WTC11 (cell line): Measurements from ENCODE around the gene CLK3. TPM values are rescaled to one million over a fixed set of nuclear protein-coding genes. Genes with fewer than 3 reads are reported as not detected.

Experiments
- CREB1 ChIP-seq: sonication (generic); formaldehyde crosslinking; IDR thresholded peaks from 2 replicates; pipeline ENCODE4 v1.8.0; 2023; ENCODE audit warnings: mild to moderate bottlenecking, missing genetic modification reagents
- E2F5 ChIP-seq: sonication (generic); formaldehyde crosslinking; IDR thresholded peaks from 2 replicates; pipeline ENCODE4 v1.8.1; 2022; ENCODE audit warnings: mild to moderate bottlenecking, moderate library complexity, missing genetic modification reagents
- ELF4 ChIP-seq: sonication (generic); formaldehyde crosslinking; IDR thresholded peaks from 2 replicates; pipeline ENCODE4 v1.8.1; 2022; ENCODE audit warnings: low read depth, mild to moderate bottlenecking, moderate library complexity, missing genetic modification reagents
- ESRRA ChIP-seq: sonication (generic); formaldehyde crosslinking; IDR thresholded peaks from 2 replicates; pipeline ENCODE4 v1.8.1; 2022; ENCODE audit warnings: mild to moderate bottlenecking, missing genetic modification reagents, borderline replicate concordance
- HMGA2 ChIP-seq: fragments of 250-450 bp; sonication (Bioruptor Pico); IDR thresholded peaks from 2 replicates; pipeline ENCODE4 v1.4.0; 2021; ENCODE audit warnings: mild to moderate bottlenecking, moderate library complexity
- MLX ChIP-seq: sonication (generic); formaldehyde crosslinking; IDR thresholded peaks from 2 replicates; pipeline ENCODE4 v1.8.1; 2023; ENCODE audit warnings: mild to moderate bottlenecking, missing genetic modification reagents, moderate library complexity
- PRDM15 ChIP-seq: sonication (generic); formaldehyde crosslinking; IDR thresholded peaks from 2 replicates; pipeline ENCODE4 v1.8.0; 2022; ENCODE audit warnings: missing genetic modification reagents
- STAT6 ChIP-seq: sonication (generic); formaldehyde crosslinking; conservative IDR thresholded peaks from 2 replicates; pipeline ENCODE4 v1.8.1; 2023; ENCODE audit warnings: mild to moderate bottlenecking, low read depth, missing genetic modification reagents, moderate library complexity
- TEAD1 ChIP-seq: sonication (generic); formaldehyde crosslinking; IDR thresholded peaks from 2 replicates; pipeline ENCODE4 v1.8.0; 2022; ENCODE audit warnings: mild to moderate bottlenecking, missing genetic modification reagents
- TEAD4 ChIP-seq: sonication (generic); formaldehyde crosslinking; IDR thresholded peaks from 2 replicates; pipeline ENCODE4 v1.8.0; 2022; ENCODE audit warnings: mild to moderate bottlenecking, missing genetic modification reagents
- ZBTB21 ChIP-seq: sonication (generic); formaldehyde crosslinking; IDR thresholded peaks from 2 replicates; pipeline ENCODE4 v1.8.1; 2023; ENCODE audit warnings: mild to moderate bottlenecking, missing genetic modification reagents, borderline replicate concordance
- ZBTB43 ChIP-seq: sonication (generic); formaldehyde crosslinking; IDR thresholded peaks from 2 replicates; pipeline ENCODE4 v1.8.1; 2023; ENCODE audit warnings: mild to moderate bottlenecking, missing genetic modification reagents
- ZNF219 ChIP-seq: sonication (generic); formaldehyde crosslinking; IDR thresholded peaks from 2 replicates; pipeline ENCODE4 v1.8.0; 2023; ENCODE audit warnings: missing genetic modification reagents, mild to moderate bottlenecking, borderline replicate concordance
- ZNF396 ChIP-seq: fragments of 250-450 bp; sonication (Bioruptor Pico); IDR thresholded peaks from 2 replicates; pipeline ENCODE4 v1.8.0; 2021; ENCODE audit warnings: mild to moderate bottlenecking, moderate library complexity, borderline replicate concordance
- ZNF512 ChIP-seq: sonication (generic); formaldehyde crosslinking; IDR thresholded peaks from 2 replicates; pipeline ENCODE4 v1.8.1; 2022; ENCODE audit warnings: missing genetic modification reagents, borderline replicate concordance
- ZNF532 ChIP-seq: fragments of 250-450 bp; sonication (Bioruptor Pico); IDR thresholded peaks from 2 replicates; pipeline ENCODE4 v1.9.0; 2021; ENCODE audit warnings: mild to moderate bottlenecking, borderline replicate concordance
- total RNA-seq: library from RNA; stranded (reverse); gene quantifications from 3 replicates; pipeline ENCODE4 v1.2.3, GENCODE V29; 2021

The CLK3 gene
- total RNA-seq, 1 experiment from 2014 or later, result 48.1 TPM

GRCh38 chr15:74585191-74585590 lies 30.4 kb upstream of the CLK3 start (continued):
- TF ChIP-seq ZNF532 (CRISPR knock-in tag) (no peak), ZNF219 (no peak), TEAD4 (CRISPR knock-in tag) (no peak), ZBTB21 (no peak), TEAD1 (CRISPR knock-in tag) (no peak), ESRRA (no peak), HMGA2 (no peak), ELF4 (no peak), ZNF396 (no peak), ZNF512 (CRISPR knock-in tag) (no peak), STAT6 (CRISPR knock-in tag) (no peak), E2F5 (CRISPR knock-in tag) (no peak), MLX (CRISPR knock-in tag) (no peak), PRDM15 (CRISPR knock-in tag) (no peak), ZBTB43 (CRISPR knock-in tag) (no peak), CREB1 (no peak)
